GM18870 (cell line): ENCODE results near the gene FGG.

Source experiments
- ATAC-seq: cut with Tn5 transposase; IDR thresholded peaks from one replicate; pipeline ENCODE4 v1.9.1; 2021; ENCODE audit warnings: moderate library complexity; ENCODE audit not compliant: unreplicated experiment

Gene FGG

DNA sequence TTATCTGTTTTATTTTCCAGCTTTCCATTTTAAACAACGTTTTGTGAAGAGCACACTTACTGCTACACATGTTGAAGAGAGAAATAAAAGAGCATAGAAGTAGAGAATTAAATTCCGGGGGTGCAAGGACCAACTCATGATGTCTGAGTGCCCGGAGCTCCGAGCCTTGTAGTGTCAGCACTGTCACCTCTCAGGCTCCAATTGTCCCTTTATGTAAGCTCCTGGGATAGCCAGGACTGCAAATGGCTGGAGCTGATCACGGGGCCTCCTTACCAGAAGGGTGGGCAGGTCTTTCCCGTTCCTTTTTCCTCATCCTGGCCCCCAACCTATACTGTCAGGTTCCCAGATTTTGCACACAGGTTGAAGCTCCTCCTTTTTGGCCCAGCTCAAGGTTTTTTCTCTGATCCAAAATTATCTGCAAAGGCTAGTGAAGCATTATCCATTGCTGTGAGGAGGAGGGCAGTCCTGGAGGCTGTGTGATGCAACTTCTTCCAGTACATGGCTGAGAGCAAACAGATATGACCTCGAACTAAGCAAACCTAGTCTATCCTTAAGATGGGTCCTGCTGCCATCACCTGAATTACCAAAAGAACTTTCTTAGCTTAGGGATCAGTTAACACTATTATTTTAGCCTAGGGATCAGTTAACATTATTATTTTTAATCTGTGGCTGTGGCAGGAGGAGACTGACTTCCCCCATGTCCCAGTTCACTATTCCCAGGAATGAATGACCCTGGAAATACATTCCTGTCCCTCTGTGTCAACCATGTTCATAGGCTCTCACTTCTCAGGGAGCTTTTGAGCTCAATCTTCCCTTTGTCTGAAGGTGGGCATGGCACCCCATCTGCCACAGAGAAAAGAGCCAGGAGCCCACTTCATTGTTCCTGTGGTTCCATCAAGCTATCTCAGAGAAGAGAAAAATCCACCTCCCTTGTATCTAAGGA is at the start of gene FGG:
FGG (minus strand) TSS at position 185 of the 943 bp plus-strand sequence; CDS start at position 138, 47 bp downstream.
- ATAC-seq: no peak

DNA sequence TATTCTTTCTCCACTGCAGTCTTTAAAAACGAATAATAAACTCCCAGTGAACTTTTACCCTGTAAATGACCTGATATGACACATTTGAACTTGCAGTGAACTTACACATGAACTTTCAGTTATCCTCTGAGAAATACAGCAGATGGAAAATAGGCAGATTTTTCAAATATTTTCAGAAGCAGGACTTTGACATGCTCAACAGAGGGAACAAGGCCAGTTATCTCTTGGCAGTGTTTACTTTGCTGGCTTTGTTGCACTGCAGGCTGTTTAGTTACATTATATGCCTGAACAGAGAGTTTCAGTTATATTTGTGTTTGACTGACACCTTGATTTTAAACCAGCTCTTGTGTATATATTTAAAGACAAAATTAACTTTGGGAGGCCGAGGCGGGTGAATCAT is 47.6 kb upstream of the FGG start:
- ATAC-seq: no peak

DNA sequence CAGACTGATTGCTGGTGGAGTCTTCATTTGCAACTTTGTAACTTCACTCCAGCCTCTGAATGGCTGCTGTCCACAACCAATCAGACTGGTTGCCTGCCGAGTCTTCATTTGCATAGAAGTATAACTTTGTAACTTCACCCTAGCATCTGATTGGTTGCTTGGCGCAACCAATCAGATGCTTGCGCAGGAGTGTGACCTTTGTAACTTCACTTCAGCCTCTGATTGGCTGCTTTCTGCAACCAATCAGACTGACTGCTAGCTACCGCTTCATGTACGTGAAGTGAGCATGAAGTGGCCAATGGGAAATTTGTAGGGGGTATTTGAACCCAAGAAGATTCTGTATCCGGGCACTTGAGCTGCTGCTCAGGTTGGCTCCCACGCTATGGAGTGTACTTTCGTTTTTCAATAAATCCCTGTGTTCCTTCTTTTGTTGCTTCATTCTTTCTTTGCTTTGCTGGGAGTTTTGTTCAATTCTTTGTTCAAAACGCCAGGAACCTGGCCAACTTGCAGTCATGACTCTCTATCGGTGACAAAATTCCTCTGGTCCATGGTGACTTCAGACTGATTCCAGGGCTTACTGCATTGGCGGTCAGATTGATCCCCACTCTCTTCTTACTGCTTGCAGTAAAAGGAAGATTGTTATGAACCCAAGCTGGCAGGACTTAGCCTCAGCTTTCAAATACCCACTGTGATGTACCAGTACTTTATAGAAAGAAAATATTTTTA is 46.4 kb upstream of the FGG start:
- ATAC-seq: no peak

DNA sequence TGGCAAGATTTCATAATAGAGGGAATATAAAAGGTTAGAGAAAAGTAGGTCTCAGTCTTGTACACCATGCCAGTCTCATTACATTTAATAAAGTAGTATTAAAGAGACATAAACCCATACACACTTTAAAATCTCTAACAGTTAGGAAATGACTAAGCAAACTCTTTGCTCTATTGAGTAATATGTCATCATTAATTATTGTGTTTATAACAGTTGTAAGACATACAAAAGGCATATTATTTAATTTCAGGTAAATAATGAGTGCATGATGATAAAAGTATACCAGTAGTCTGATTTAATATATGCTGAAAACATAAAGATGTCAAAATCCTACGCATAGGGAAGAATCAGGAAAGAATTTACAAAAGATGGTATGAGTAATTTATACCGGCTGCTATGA is 31.0 kb upstream of the FGG start:
- no peak for ATAC-seq

GRCh38 chr4:154642373-154643009 is 30.0 kb upstream of the FGG start:
- ATAC-seq: no peak

DNA sequence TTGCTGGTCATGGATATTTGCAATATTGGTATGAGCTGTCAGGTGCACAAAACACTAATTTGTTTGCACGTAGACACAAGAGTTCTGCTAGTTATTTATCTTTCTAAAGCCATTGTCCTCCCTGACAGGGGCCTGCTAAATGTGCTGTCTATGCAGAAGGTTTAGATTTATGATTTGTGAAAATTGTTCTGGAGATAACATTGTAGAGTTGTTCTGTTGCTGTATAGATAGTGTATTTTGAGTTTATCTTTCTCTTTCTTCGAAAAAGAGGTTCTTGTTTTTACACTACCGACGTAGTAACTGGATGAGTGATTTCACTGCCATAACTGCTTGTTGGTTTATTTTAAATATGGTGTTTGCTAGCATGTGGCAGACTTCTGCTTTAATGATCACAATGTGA is 28.5 kb upstream of the FGG start:
- no peak for ATAC-seq

- peak; percentile 58 for ATAC-seq
These were observed 21.6 kb upstream of the FGG start for GRCh38 chr4:154634058-154634457.

DNA sequence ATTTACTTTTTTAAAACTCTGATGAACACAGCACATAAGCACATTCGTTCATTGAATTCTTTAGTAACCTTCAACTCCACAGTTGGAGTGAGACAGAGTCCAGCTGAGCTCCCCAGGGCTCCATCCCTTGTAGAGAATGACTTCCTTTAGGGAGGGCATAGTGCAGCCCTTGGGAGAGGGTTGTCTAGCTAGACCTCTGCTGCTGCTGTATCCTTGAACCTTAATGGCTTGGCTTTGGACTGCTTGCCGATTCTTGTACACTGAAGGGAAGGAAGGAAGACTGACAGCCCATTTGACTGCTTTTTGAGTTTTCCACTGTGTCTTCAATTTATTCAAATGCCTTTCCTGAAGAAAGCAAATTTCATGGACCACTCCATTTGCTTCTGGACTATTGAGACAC is 19.4 kb upstream of the FGG start:
- no peak for ATAC-seq

DNA sequence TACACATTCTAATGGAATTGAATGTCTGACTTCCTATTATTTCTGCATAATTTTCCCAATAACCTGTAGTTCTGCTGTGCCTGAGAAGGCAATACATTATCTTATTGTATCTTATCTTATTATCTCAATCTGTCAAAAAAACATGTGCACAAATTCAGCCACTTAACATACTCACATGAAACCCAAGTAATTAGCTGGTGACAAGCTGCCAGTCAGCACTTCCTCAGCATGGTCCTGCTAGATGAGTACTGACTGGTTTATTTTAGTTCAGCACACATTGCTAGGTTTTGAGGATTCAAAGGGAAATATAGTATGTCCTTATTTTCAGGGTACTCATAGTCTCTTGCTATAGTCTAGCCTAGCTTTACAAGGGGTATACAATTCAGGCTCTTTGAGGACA is 17.9 kb upstream of the FGG start:
- no peak for ATAC-seq

GRCh38 chr4:154626793-154627484 is 14.5 kb upstream of the FGG start:
- ATAC-seq: peak; percentile 66

DNA sequence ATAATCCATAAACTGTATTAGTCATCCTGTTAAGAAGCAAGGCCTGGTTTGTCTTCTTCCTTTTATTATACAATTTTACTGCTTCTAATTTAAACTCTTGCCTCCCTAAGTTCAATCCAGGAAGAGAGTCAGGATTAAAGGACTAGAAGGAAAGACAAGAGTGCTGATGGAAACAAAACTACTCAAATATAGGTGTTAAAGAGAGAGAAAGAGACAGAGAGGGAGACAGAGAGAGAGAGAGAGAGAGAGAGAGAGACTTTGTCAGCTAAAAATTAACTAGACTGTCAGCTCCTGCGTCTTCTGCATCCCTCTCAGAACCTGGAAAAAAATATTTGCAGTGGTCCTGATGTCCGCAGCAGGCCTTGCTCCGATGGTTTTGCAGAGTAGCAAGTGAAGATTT is 13.5 kb upstream of the FGG start:
- ATAC-seq: no peak

GRCh38 chr4:154623995-154624394 is 11.5 kb upstream of the FGG start:
- no peak for ATAC-seq

DNA sequence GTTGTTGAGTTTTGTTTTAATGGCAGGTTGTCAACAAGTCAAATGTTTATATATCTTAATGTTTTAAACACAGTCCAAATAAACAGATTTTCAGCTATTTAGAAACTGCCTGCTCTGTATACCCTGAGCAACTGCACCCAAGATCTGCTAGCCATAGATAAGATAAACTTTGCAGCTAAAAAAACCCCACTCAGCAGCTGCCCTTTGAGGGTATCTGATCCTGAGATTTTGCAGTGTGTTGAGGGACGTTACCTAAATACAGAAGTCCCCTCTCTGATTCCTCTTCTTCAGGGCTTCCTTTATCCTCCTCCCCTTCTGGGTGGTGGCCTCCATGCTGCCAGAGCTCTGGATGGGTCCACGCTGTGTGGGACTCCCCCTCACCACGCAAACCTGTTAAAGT is 11.0 kb upstream of the FGG start:
- ATAC-seq: no peak

DNA sequence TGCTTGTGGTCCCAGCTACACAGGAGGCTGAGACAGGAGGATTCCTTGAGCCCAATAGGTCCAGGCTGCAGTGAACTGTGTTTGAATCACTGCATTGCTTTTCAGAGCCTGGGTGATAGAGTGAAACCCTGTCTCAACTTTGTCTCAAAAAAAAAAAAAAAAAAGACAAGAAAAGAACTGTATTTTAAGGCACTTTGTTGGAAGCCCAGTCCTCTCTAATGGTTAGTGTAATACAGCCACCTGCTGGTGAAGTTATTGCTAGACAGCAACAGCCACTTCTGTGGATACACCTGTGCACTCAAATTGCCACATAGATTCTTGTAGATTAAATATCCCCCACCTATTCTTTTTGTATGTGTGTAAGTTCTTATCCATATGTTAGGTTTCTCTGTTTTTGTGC is 10.1 kb upstream of the FGG start:
- ATAC-seq: peak; percentile 66

- ATAC-seq: no peak
These were observed 7.7 kb upstream of the FGG start for GRCh38 chr4:154620111-154620510.

- ATAC-seq: peak; percentile 56
These were observed 6.4 kb upstream of the FGG start for GRCh38 chr4:154618708-154619315.

DNA sequence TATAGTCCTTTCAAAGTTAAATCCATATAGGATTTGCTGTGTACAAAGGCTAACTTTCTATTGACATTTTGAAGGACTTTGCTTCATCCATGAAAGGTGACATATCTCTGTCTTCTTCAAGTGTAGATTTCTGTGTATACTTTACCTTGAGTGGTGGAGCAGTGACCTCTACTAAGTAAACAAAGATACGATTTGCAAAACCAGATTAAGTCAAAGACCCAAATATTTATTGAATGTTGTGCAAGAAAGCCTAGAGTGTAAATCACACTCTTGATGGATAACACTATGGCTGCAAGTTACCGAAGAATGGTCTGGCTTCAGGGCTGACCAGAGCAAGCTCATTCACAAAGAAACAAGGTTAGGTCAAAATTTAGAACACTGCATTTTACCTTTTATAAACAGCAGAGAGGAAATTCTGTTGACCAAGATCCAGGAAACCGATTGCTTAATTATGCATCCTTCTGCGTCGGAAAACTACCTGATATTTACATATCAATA is 5.4 kb upstream of the FGG start:
- ATAC-seq: no peak

DNA sequence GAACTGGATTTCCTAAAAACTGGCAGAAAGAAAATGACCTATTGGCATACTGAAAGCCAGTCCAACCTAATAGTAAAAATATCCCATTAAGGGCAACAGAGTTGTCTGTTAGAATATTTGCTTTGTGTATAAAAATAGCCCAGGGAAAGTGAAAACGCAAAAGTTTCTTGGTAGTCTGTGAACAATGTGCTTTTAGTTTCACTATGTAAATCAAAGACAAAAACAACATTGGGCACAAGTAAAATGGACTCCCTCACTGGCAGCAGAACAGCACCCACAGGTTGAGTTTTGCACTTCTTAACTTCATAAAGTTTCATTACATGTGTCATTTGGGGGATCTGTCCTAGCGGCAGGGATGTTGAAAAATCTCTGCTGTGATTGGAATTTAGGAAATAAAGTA is 4.3 kb upstream of the FGG start:
- peak; percentile 98 for ATAC-seq

GRCh38 chr4:154616287-154616686 is 3.8 kb upstream of the FGG start:
- ATAC-seq: no peak

DNA sequence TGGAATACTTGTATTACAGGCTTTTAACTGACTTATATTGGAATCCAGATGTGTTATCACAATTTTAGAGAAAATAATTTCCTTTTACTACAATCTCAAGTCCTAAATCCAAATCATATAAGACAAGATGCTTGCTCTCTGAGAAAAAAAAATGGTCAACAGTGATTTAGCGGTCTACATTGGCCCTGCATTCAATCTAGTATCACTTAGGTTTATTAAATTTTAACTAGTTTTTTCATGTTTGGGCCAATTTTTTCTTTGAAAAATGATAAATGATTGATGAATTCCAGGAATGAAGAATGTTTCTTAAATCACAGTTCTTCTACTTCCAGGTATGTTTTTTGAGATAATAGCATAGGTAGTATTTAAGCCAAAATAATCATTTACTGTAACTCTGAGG is 2.8 kb upstream of the FGG start:
- ATAC-seq: no peak
